Fibroblast of the aortic adventitia (primary cell): ENCODE data around the gene SLC7A4. TPM values are rescaled to one million over a fixed set of nuclear protein-coding genes. Genes with fewer than 3 reads are reported as not detected.
A peak's percentile ranks its signal among the peaks of the same experiment; 100 is the strongest.

Source experiments
- DNase-seq: peaks from one replicate; pipeline ENCODE4 v3.0.0-alpha.2; 2010; ENCODE audit warnings: low read depth
- H3K4me3 ChIP-seq: 2 replicates; pipeline ENCODE4 v1.5.1; 2011; ENCODE audit warnings: low read depth, mild to moderate bottlenecking, control low read depth, low read length, moderate library complexity
- CTCF ChIP-seq: IDR thresholded peaks from 2 replicates; pipeline ENCODE4 v1.5.1; 2011; ENCODE audit warnings: mild to moderate bottlenecking, low read length, control low read depth, inconsistent platforms; ENCODE audit not compliant: insufficient read depth
- total RNA-seq: library from RNA; depleted of rRNA; stranded (reverse); fragments of >200 nt; gene quantifications from 2 replicates; pipeline ENCODE4 v1.2.3, GENCODE V29; 2012; ENCODE audit warnings: low replicate concordance

SLC7A4 gene
- total RNA-seq, 1 donor: 0.09 TPM

GRCh38 chr22:20988573-20989322 lies 43.6 kb downstream of the SLC7A4 start:
- no peak for DNase-seq

GRCh38 chr22:20987375-20987774 lies 45.0 kb downstream of the SLC7A4 start:
- TF ChIP-seq CTCF: no peak
- no peak overlapping the region for H3K4me3 ChIP-seq
- DNase-seq: no peak

More at GRCh38 chr22:20988573-20989322, 43.6 kb downstream of the SLC7A4 start:
- TF ChIP-seq CTCF: no peak
- H3K4me3 ChIP-seq: no peak overlapping the region

- no peak overlapping the region for H3K4me3 ChIP-seq
- no peak for DNase-seq
- TF ChIP-seq CTCF: no peak
Observed at GRCh38 chr22:20986365-20986764, 46.0 kb downstream of the SLC7A4 start.

- DNase-seq: no peak
- no peak for TF ChIP-seq CTCF
- H3K4me3 ChIP-seq: no peak overlapping the region
Observed at GRCh38 chr22:20985720-20986119, 46.6 kb downstream of the SLC7A4 start.

GRCh38 chr22:20983081-20983771 lies 49.1 kb downstream of the SLC7A4 start:
- H3K4me3 ChIP-seq: peak overlapping the region; percentile 92
- DNase-seq: peak; percentile 6
- no peak for TF ChIP-seq CTCF

- TF ChIP-seq CTCF: no peak
- peak overlapping the region; percentile 92 for H3K4me3 ChIP-seq
- DNase-seq: no peak
Observed at GRCh38 chr22:20982563-20982882, 49.8 kb downstream of the SLC7A4 start.
